Measurements from ENCODE around the gene ARFGEF2.
A peak's percentile ranks its signal among the peaks of the same experiment; 100 is the strongest.

The ARFGEF2 gene

DNA sequence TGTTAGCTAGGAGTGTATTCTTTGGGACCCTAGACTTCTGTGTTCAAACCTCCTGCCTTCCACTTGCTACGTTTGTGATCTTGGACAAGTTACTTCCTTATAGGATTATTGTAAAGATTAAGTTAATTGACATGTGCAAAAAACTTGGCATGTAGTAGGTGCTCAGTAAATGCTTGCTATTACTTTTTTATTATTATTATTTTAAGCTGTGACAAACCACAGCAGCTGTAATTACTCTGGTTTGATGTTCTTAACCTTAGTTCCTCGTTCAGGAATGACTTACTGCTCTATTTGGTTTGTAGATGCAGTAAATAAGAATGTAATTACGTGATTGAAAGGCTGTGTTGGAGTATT is 3.2 kb downstream of the ARFGEF2 start:
- DNase-seq: no peak
- TF ChIP-seq, protein P1, sequence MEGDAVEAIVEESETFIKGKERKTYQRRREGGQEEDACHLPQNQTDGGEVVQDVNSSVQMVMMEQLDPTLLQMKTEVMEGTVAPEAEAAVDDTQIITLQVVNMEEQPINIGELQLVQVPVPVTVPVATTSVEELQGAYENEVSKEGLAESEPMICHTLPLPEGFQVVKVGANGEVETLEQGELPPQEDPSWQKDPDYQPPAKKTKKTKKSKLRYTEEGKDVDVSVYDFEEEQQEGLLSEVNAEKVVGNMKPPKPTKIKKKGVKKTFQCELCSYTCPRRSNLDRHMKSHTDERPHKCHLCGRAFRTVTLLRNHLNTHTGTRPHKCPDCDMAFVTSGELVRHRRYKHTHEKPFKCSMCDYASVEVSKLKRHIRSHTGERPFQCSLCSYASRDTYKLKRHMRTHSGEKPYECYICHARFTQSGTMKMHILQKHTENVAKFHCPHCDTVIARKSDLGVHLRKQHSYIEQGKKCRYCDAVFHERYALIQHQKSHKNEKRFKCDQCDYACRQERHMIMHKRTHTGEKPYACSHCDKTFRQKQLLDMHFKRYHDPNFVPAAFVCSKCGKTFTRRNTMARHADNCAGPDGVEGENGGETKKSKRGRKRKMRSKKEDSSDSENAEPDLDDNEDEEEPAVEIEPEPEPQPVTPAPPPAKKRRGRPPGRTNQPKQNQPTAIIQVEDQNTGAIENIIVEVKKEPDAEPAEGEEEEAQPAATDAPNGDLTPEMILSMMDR (IDR thresholded peaks at IDR 0.05; ENCODE audit: low read depth, low read length, missing control alignments): no peak
- in situ Hi-C loops (cut with HindIII; ENCODE audit: low pct_ligation_motif_present, low sequenced_read_pairs): loop anchor here (25.0 kb wide), 1 partner anchor 262 kb away; no protein-coding TSS in a partner anchor
- Histone ChIP-seq H3K36me3 (replicated peaks) (no peaks in the 10 kb centered on the region), H3K27ac (no peak overlapping the region), H3K27me3 (replicated peaks) (no peaks in the 10 kb centered on the region), H3K4me3 (ENCODE audit: low read depth, low read length) (no peak overlapping the region)

DNA sequence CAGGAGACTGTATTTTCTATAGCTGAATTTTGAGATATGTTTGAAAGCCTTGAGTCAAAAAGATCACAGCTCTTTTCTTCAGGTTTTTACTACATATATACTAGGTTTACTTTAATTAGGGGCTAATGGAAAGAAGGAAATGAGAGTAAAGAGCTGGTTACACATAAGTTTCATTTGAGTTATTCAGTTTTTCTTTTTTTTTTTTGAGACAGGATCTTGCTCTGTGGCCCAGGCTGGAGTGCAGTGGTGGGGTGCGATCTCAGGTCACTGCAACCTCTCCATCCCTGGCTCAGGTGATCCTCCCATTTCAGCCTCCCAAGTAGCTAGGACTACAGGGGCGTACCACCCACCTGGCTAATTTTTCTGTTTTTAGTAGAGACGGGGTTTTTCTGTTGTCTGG is 4.8 kb downstream of the ARFGEF2 start:
- no peak overlapping the region for H3K27ac ChIP-seq
- TF ChIP-seq, protein P1 (IDR thresholded peaks at IDR 0.05; ENCODE audit: low read depth, low read length, missing control alignments): no peak
- DNase-seq: no peak
- no peak overlapping the region for H3K4me3 ChIP-seq (ENCODE audit: low read depth, low read length)
- no peaks in the 10 kb centered on the region for H3K27me3 ChIP-seq (replicated peaks)
- no peaks in the 10 kb centered on the region for H3K36me3 ChIP-seq (replicated peaks)
- in situ Hi-C loops (cut with HindIII; ENCODE audit: low pct_ligation_motif_present, low sequenced_read_pairs): no loop called here

DNA sequence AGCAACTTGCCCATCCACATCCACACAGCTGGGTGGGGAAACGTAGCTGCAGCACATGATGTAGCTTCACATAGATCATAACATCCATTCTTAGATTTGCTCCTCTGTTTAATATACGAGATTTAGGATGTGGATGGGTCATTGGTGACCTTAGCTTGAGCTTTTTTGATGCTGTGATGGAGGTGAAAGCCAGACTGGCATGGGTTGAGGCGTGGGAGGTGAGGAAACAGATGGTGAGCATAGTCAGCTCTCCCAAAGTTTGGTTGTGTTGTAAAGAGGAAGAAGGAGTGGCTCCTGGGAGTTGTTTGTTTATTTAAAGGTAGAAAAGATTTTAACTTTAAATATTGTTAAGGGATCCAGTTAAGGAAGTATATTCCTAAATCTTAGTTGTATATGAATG is 5.3 kb downstream of the ARFGEF2 start:
- Histone ChIP-seq H3K27me3 (replicated peaks) (no peaks in the 10 kb centered on the region), H3K4me3 (ENCODE audit: low read depth, low read length) (no peak overlapping the region), H3K27ac (no peak overlapping the region), H3K36me3 (replicated peaks) (no peaks in the 10 kb centered on the region)
- in situ Hi-C loops (cut with HindIII; ENCODE audit: low pct_ligation_motif_present, low sequenced_read_pairs): no loop called here
- no peak for DNase-seq
- TF ChIP-seq, protein P1 (IDR thresholded peaks at IDR 0.05; ENCODE audit: low read depth, low read length, missing control alignments): no peak

DNA sequence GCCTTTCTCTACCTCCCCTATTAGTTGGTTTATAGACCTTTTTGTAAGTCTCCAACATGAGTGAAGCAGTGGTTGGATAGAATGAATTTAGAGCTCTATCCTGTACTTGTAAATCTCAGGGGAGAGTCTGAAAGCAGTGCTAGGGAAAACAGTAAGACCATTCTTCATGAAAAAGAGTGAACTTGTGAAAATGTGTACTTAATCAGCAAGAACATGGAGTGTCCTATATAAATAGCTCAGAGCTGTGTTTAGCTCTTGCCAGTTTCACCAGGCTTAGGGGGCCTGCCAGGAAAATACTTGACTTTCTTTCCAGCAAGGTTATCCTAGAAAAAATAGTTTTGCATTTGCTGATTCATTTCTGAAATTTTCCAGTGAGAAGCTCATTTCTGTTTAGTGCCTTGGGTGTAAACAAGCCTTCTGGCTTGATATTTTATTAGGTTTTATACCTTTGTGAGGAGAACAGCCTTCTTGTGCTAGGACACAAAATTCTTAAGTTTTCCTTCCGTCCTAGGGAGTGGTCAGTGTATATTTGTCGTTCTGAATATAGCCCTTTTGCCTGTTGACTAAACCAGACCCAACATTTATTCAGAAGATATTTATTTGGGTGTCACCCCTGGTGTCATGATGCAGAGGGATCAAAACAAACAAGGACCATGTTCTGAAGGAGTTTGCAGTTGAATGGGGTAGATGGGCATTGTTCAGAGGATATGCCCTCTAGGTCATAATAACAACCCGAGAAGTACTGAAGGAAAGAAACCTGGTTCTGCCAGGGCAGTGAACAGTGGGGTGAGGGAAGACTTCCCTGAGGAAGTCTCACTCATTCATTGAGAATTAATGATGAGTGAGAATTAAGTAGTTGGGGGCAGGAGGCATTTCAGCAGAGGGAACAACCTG is 7.6 kb downstream of the ARFGEF2 start:
- TF ChIP-seq, protein P1 (IDR thresholded peaks at IDR 0.05; ENCODE audit: low read depth, low read length, missing control alignments): no peak
- no peak for DNase-seq
- in situ Hi-C loops (cut with HindIII; ENCODE audit: low pct_ligation_motif_present, low sequenced_read_pairs): no loop called here
- Histone ChIP-seq H3K36me3 (replicated peaks) (no peaks in the 10 kb centered on the region), H3K27ac (peak overlapping the region; percentile 35), H3K27me3 (replicated peaks) (no peaks in the 10 kb centered on the region), H3K4me3 (ENCODE audit: low read depth, low read length) (no peak overlapping the region)

DNA sequence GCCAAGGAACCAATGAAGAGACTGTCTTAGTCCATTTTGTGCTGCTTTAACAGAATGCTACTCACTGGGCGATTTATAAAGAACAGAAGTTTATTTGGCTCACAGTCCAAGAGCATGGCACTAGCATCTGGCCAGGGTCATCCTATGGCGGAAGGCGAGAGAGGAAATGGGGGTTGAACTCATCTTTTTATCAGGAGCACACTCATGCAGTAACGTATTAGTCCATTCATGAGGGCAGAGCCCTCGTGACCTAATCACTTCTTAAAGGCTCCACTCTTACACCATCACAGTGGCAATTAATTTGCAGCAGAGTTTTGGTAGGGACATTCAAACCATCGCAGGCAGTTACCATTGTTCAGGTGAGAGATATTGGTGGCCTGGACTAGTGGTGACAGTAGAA is 8.5 kb downstream of the ARFGEF2 start:
- no peaks in the 10 kb centered on the region for H3K36me3 ChIP-seq (replicated peaks)
- TF ChIP-seq, protein P1 (IDR thresholded peaks at IDR 0.05; ENCODE audit: low read depth, low read length, missing control alignments): no peak
- no peak overlapping the region for H3K27ac ChIP-seq
- no peak overlapping the region for H3K4me3 ChIP-seq (ENCODE audit: low read depth, low read length)
- H3K27me3 ChIP-seq (replicated peaks): no peaks in the 10 kb centered on the region
- no peak for DNase-seq
- in situ Hi-C loops (cut with HindIII; ENCODE audit: low pct_ligation_motif_present, low sequenced_read_pairs): no loop called here

All from brain microvascular endothelial cell (primary cell).